Measurements from ENCODE around the gene COL13A1.

Gene COL13A1

GRCh38 chr10:69866688-69867461 is 65.2 kb downstream of the COL13A1 start:
- no peak for DNase-seq (ENCODE audit: low read depth in 2 of 2)

GRCh38 chr10:69867699-69868558 is 66.2 kb downstream of the COL13A1 start:
- no peak for DNase-seq (ENCODE audit: low read depth in 2 of 2)

GRCh38 chr10:69868821-69869220 is 67.1 kb downstream of the COL13A1 start:
- no peak for DNase-seq (ENCODE audit: low read depth in 2 of 2)

GRCh38 chr10:69869291-69869961 is 67.7 kb downstream of the COL13A1 start:
- no peak for DNase-seq (ENCODE audit: low read depth in 2 of 2)

- no peak for DNase-seq (ENCODE audit: low read depth in 2 of 2)
Observed at GRCh38 chr10:69870591-69870990, 68.9 kb downstream of the COL13A1 start.

- no peak for DNase-seq (ENCODE audit: low read depth in 2 of 2)
Observed at GRCh38 chr10:69871074-69871473, 69.4 kb downstream of the COL13A1 start.

- DNase-seq (ENCODE audit: low read depth in 2 of 2): no peak
Observed at GRCh38 chr10:69872323-69872722, 70.6 kb downstream of the COL13A1 start.

GRCh38 chr10:69873135-69873639 is 71.5 kb downstream of the COL13A1 start:
- no peak for DNase-seq (ENCODE audit: low read depth in 2 of 2)

GRCh38 chr10:69874449-69874848 is 72.7 kb downstream of the COL13A1 start:
- DNase-seq (ENCODE audit: low read depth in 2 of 2): no peak

- no peak for DNase-seq (ENCODE audit: low read depth in 2 of 2)
Observed at GRCh38 chr10:69875856-69876255, 74.2 kb downstream of the COL13A1 start.

GRCh38 chr10:69876286-69876685 is 74.6 kb downstream of the COL13A1 start:
- DNase-seq (ENCODE audit: low read depth in 2 of 2): no peak

GRCh38 chr10:69876931-69877330 is 75.2 kb downstream of the COL13A1 start:
- DNase-seq (ENCODE audit: low read depth in 2 of 2): no peak

- DNase-seq (ENCODE audit: low read depth in 2 of 2): no peak
Observed at GRCh38 chr10:69878038-69878437, 76.3 kb downstream of the COL13A1 start.

GRCh38 chr10:69878951-69879350 is 77.2 kb downstream of the COL13A1 start:
- DNase-seq (ENCODE audit: low read depth in 2 of 2): no peak

- DNase-seq (ENCODE audit: low read depth in 2 of 2): no peak
Observed at GRCh38 chr10:69879634-69880257, 78.0 kb downstream of the COL13A1 start.

- no peak for DNase-seq (ENCODE audit: low read depth in 2 of 2)
Observed at GRCh38 chr10:69880301-69881081, 78.8 kb downstream of the COL13A1 start.

- no peak for DNase-seq (ENCODE audit: low read depth in 2 of 2)
Observed at GRCh38 chr10:69881202-69881601, 79.5 kb downstream of the COL13A1 start.

GRCh38 chr10:69883310-69884023 is 81.8 kb downstream of the COL13A1 start:
- DNase-seq (ENCODE audit: low read depth in 2 of 2): no peak

GRCh38 chr10:69884024-69884367 is 82.3 kb downstream of the COL13A1 start:
- no peak for DNase-seq (ENCODE audit: low read depth in 2 of 2)

GRCh38 chr10:69884686-69885085 is 83.0 kb downstream of the COL13A1 start:
- no peak for DNase-seq (ENCODE audit: low read depth in 2 of 2)
